Central memory CD8-positive, alpha-beta T cell (primary cell): ENCODE measurements around the gene LMAN1.

Source experiments
- ATAC-seq: fragments of 150-1000 bp; cut with Tn5 transposase; replicated peaks from 2 replicates; pipeline ENCODE4 v1.10.0; 2022; ENCODE audit warnings: mild to moderate bottlenecking, moderate FRiP score, moderate number of reproducible peaks; ENCODE audit not compliant: poor library complexity, severe bottlenecking; ENCODE audit errors: extremely low read depth
- DNase-seq, 2 donors: peaks; one replicate each; pipeline ENCODE4 v3.0.0; 2021; ENCODE audit warnings: low spot score in 2 of 2
- H3K27ac Mint-ChIP-seq: one replicate; pipeline ENCODE4 v1.8.0; 2022; ENCODE audit warnings: low read depth, mild to moderate bottlenecking, moderate library complexity, mixed read lengths
- H3K27me3 Mint-ChIP-seq: one replicate; pipeline ENCODE4 v1.8.0; 2022; ENCODE audit warnings: mixed read lengths
- H3K36me3 Mint-ChIP-seq: one replicate; pipeline ENCODE4 v1.8.0; 2022; ENCODE audit warnings: mild to moderate bottlenecking, moderate library complexity, mixed read lengths; ENCODE audit not compliant: insufficient read depth
- H3K4me1 Mint-ChIP-seq: one replicate; pipeline ENCODE4 v1.8.0; 2022; ENCODE audit warnings: mixed read lengths
- H3K4me3 Mint-ChIP-seq: one replicate; pipeline ENCODE4 v1.8.0; 2022; ENCODE audit warnings: mild to moderate bottlenecking, moderate library complexity, mixed read lengths
- H3K9me3 Mint-ChIP-seq: one replicate; pipeline ENCODE4 v1.8.0; 2022; ENCODE audit warnings: mixed read lengths

LMAN1 gene, protein sequence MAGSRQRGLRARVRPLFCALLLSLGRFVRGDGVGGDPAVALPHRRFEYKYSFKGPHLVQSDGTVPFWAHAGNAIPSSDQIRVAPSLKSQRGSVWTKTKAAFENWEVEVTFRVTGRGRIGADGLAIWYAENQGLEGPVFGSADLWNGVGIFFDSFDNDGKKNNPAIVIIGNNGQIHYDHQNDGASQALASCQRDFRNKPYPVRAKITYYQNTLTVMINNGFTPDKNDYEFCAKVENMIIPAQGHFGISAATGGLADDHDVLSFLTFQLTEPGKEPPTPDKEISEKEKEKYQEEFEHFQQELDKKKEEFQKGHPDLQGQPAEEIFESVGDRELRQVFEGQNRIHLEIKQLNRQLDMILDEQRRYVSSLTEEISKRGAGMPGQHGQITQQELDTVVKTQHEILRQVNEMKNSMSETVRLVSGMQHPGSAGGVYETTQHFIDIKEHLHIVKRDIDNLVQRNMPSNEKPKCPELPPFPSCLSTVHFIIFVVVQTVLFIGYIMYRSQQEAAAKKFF

DNA sequence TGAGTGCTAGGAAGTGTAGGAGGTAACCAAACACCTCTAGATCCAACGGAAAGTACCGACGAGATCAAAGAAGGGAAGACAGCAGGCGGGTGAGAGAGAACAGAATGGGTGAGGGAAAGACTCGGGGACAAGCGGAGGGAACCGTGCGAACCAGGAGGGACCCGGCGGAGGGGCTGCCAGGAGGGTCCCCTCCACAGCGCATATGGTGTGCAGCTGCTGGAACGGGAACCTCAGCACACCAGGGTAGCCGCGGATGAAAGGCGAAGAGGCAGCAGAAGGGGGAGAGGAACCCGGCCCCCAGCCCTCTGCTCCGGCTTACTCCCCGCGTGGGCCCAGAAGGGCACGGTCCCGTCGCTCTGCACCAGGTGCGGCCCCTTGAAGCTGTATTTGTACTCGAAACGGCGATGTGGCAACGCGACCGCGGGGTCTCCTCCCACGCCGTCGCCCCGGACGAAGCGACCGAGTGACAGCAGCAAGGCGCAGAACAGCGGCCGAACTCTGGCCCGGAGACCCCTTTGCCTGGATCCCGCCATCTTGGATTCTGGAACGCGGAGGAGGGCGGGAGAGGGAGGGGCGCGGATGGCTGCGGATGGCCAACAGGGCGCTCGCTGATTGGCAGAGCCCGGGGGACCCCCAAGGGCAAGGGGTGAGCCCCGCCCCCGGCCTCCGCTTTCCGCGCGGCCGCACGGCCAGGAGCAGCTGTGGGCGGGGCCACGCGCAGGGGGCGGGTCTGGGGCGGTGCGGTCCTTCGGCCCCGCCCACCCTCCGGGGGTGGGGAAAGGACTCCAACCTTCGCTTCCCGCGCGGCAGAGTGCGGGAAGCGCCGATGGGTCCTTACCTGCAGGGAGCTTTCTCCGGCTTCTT, at the start of gene LMAN1:
LMAN1 (minus strand) TSS at position 554 of the 864 bp plus-strand sequence; CDS start at position 533, 21 bp downstream.
- Mint-ChIP-seq H3K4me1 (peaks cover 23% of the 10 kb centered on the region), H3K27ac (peak within 1 kb of the TSS; percentile 88), H3K9me3 (no peaks in the 10 kb centered on the region), H3K4me3 (peak within 1 kb of the TSS; percentile 85), H3K36me3 (peaks cover 4% of the 10 kb centered on the region), H3K27me3 (no peaks in the 10 kb centered on the region)
- ATAC-seq (peak; percentile 80), DNase-seq (peak; percentile 67 to 77)

DNA sequence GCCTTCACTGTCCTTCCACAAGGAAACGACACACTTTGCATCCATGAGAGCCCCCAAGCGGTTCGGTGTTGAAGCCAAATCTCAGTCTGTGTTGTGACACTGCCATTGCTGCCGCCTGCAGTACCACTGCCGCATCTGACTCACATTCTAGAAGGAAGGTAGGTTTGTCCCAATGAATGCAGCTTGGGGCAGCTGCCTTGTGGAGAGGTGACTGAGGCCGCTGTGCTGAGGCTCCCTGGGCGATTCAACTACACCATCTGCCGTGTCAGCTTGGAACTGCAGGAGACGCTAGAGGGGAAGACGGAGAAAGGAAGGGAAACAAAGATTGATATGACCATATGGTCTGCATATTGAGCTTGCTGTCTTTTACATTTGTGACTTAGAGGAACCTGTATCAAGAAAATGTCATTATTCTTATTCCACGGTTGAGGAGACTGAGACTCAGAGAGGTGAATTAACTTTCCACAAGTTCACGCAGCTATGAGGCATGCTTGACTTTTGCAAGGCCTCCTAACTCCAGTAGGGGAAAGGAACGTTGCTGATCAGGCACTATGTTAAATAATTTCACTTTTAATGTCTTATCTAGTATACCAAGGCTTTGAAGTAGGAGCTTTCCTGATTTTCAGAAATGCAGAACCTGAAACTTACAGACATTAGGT, 43.5 kb upstream of the LMAN1 start:
- ATAC-seq: peak; percentile 72

DNA sequence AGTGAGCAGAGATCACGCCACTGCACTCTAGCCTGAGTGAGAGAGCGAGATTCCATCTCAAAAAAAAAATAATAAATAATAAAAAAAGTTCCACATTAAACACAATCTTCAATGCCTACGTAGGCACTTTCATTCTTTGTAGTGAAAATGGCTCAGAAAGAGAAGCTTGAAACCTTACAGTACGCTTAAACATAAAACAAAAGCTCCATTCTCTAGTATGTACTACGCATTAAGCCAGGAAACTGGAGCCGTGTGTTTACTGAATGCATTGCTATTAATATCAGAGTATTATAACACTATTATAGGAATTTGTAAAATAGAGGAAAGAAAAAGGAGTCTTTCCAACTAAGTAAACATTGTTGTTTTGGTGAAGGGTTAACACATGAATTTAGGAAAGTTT, 41.3 kb upstream of the LMAN1 start:
- no peak overlapping the region for H3K4me3 Mint-ChIP-seq
- peaks cover 6% of the 10 kb centered on the region for H3K4me1 Mint-ChIP-seq
- ATAC-seq: no peak
- H3K27me3 Mint-ChIP-seq: peaks cover 13% of the 10 kb centered on the region
- H3K9me3 Mint-ChIP-seq: no peaks in the 10 kb centered on the region
- DNase-seq: no peak
- no peak overlapping the region for H3K27ac Mint-ChIP-seq
- H3K36me3 Mint-ChIP-seq: no peaks in the 10 kb centered on the region

More for the DNA sequence above, 43.5 kb upstream of the LMAN1 start:
- H3K27me3 Mint-ChIP-seq: no peaks in the 10 kb centered on the region
- H3K27ac Mint-ChIP-seq: no peak overlapping the region
- H3K4me1 Mint-ChIP-seq: no peaks in the 10 kb centered on the region
- DNase-seq: peak; percentile 28 to 43
- no peak overlapping the region for H3K4me3 Mint-ChIP-seq
- no peaks in the 10 kb centered on the region for H3K9me3 Mint-ChIP-seq
- H3K36me3 Mint-ChIP-seq: no peaks in the 10 kb centered on the region

DNA sequence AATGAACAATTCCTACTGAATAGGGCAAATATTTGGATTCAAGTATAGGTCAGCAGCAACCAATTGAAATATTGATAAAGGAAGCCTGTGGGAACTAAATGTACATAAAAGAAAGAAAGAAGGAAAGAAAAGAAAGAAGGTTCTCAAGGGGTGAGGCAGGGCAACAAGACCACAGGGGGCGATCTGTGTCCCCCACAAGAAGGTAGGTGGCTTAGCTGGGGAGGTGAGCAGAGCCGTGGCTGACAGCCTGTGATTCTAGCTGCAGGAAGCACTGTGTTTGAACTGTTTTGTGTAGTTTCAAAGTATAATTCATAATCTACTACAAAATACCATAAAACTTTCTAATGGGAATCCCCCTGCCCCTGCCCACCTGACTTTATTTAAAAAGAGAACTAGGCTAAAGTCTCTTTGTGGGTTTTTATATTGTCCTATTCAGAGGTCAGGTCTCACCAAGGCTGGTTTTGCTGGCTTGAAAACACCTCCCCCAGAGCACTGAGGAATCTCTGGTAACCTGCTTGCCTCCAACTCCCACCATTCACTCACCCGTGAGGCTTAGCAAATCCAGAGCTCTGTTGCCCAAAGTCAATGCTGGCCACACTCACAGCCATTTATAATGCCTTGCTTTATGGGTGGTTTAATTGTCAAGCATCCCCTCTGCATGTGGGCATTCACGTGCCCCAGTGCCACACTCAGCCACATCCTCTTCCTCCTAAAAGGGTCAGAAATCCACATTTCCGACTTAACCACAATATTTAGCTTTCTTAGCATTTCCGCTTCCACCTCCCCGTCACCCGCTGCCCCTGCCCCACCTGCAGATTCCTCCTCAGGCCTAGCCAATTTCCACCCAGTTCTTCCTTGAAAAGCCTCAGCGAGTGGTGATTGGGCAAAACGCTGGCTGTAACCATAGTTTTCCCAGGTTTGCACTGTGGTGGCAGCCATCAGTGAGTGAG, 36.4 kb upstream of the LMAN1 start:
- Mint-ChIP-seq H3K4me1 (peaks cover 6% of the 10 kb centered on the region), H3K36me3 (peaks cover 1% of the 10 kb centered on the region), H3K27me3 (peaks cover 42% of the 10 kb centered on the region), H3K27ac (no peak overlapping the region), H3K4me3 (no peak overlapping the region), H3K9me3 (no peaks in the 10 kb centered on the region)
- DNase-seq: no peak
- no peak for ATAC-seq

DNA sequence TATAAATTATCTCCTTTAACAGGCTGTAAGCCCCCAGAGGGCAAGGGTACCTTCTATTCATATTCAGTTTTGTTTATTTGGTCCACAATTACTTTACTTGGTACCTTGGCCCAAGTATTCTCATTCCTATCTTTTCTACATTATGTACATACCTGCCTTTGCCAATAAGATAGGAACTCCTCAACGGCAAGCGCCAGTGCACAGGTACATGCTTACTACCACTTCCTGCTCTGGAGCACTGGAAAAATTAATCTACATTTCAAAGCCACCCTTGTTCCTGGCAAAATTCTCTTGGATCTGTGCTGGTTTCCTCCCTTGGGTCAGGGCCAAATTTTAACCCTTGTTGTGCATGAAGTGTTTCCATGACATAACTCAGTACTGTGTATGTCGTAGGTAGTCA, 34.3 kb upstream of the LMAN1 start:
- H3K4me3 Mint-ChIP-seq: no peak overlapping the region
- no peaks in the 10 kb centered on the region for H3K9me3 Mint-ChIP-seq
- H3K36me3 Mint-ChIP-seq: peaks cover 1% of the 10 kb centered on the region
- H3K27me3 Mint-ChIP-seq: peaks cover 42% of the 10 kb centered on the region
- DNase-seq (no peak), ATAC-seq (no peak)
- peaks cover 6% of the 10 kb centered on the region for H3K4me1 Mint-ChIP-seq
- no peak overlapping the region for H3K27ac Mint-ChIP-seq

DNA sequence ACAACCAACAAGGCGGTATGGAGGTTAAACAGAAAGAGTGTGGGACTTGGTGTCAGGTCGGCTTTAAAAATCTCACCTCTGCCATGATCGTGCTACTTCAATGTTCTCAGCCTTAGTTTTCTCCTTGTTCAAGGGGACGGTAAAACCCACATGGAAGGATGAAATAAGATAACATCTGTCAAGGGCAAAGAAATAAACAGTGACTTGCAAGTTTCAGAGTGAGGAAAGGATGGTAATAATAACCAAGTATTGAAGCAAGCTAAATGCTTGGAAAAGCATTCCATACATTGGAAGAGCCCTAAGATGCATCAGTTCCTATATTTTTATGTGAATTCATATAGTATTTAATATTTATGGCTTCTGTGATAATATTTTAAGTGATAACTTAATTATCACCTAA, 29.8 kb upstream of the LMAN1 start:
- no peak for DNase-seq
- peaks cover 22% of the 10 kb centered on the region for H3K27me3 Mint-ChIP-seq

DNA sequence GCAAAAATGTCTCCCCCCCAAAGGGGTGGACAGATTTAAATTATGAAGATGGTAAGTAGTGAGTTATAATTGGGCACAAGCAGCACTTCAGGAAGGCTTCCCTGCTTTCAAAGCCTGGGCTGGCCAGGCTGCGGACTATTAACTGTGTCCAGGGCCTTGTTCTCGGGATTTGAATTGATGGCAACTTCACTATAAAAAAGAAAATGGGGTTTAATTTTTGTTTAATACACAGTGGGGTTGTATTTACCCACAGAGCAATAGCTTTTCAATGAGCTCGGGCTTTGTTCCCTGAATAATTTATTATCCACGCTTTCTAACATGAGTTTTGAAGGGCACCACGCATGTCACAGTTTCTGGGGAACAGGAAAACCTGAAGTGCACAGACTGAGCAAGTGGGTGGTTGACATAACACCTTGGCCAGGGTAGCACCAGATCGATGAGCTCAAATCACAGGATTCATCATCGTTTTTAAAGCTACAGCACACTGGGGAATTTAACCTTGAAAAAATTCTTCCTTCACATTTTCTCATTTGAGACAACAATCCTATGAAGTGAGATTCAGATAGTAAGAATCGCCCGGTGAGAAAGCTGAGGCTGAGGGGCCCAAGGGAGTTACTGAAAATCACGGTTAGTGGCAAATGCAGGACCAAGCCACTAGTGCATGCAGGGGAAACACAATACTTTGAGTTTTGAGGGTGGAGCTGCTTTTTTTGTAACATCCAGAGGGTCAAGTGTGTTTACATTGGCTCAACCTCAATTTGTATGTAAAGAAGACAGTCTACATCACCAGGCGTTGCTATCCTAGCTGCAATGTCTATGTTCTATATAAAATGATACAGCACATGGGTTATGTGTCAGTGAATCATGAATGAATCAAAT, 28.9 kb upstream of the LMAN1 start:
- no peak overlapping the region for H3K4me3 Mint-ChIP-seq
- H3K4me1 Mint-ChIP-seq: no peaks in the 10 kb centered on the region
- H3K9me3 Mint-ChIP-seq: no peaks in the 10 kb centered on the region
- DNase-seq (no peak), ATAC-seq (no peak)
- H3K27ac Mint-ChIP-seq: no peak overlapping the region
- H3K36me3 Mint-ChIP-seq: peaks cover 1% of the 10 kb centered on the region
- H3K27me3 Mint-ChIP-seq: peaks cover 17% of the 10 kb centered on the region

More for the DNA sequence above, 29.8 kb upstream of the LMAN1 start:
- H3K9me3 Mint-ChIP-seq: no peaks in the 10 kb centered on the region
- no peak overlapping the region for H3K27ac Mint-ChIP-seq
- H3K4me3 Mint-ChIP-seq: no peak overlapping the region
- H3K36me3 Mint-ChIP-seq: peaks cover 1% of the 10 kb centered on the region
- ATAC-seq: no peak
- no peaks in the 10 kb centered on the region for H3K4me1 Mint-ChIP-seq

DNA sequence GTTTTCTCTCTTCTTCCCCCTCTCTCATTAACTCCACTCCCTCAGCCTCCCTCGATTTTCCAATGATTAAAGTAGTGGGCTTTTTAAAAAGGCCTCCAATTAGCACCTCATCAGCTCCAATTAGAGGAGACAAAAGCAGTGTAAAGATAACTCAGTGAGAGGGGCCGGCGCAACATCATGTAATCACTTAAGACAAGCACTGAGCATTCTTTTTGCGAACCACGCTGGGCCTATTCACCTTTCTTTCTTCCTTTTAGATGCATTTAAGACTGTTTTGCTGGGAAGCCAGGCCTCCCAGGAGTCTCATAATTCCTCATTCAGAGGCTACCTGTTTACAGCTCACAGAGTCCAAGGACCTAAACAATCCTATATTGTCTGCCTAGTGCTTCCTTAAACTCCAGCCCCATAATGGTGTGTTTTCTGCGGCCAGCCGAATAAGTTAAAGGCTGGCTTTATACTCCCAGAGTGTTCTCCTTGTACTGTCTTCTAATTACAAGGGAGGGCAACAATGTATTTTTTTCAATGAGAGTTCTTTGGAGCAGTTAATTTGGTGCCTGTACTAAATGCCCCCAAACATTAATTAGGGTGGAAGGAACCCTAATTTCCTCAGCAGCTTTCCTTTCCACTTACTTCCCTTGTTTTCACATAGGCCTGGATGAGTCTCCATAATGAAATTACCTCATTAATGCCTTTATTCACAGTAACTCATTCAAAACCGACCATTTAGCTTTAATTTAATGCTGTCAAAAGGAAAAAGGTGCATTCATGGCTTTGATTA, 28.0 kb upstream of the LMAN1 start:
- H3K4me1 Mint-ChIP-seq: no peaks in the 10 kb centered on the region
- DNase-seq (no peak), ATAC-seq (no peak)
- no peak overlapping the region for H3K27ac Mint-ChIP-seq
- H3K9me3 Mint-ChIP-seq: no peaks in the 10 kb centered on the region
- peaks cover 1% of the 10 kb centered on the region for H3K36me3 Mint-ChIP-seq
- peaks cover 11% of the 10 kb centered on the region for H3K27me3 Mint-ChIP-seq
- no peak overlapping the region for H3K4me3 Mint-ChIP-seq

DNA sequence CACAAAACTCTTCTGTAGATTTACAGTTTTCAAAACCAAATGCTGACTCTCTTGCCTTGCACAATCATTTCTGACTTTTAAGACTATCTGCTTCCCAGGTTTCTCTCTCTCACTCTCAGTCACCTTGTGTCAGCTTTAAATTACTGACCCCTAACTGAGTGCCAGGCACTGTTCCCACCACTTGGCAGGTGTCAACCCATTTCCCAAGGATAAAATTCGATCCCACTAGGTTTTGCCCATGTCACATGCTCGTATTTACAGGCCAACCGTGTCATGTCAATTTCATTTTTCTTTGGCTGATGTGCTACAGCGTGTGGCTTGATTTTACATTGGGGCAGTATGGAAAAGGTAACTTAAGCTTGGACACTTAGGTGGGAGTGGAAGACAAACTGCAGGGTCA, 26.1 kb upstream of the LMAN1 start:
- Mint-ChIP-seq H3K27ac (no peak overlapping the region), H3K27me3 (peaks cover 14% of the 10 kb centered on the region), H3K4me1 (no peaks in the 10 kb centered on the region), H3K4me3 (no peak overlapping the region), H3K36me3 (no peaks in the 10 kb centered on the region), H3K9me3 (no peaks in the 10 kb centered on the region)
- no peak for ATAC-seq
- DNase-seq: no peak

DNA sequence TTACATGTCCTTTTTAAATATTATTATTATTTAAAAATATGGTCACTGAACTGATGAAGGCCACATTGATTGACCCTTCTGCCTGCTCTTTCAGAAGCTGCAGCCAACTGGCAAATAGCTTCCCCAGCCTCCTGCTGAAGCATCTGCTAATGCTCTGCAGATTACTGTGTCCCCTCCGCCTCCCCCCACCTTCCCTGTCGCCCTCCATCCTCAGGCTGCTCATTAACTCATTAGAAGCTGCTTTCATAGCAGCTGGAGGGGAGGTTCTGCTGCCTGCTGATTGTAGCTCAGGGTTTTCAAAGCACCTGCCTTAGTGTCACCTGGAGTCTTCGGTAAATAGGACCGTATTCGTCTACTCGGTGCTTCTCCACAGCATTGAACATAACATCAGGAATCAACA, 24.8 kb upstream of the LMAN1 start:
- Mint-ChIP-seq H3K4me3 (no peak overlapping the region), H3K27ac (no peak overlapping the region), H3K4me1 (no peaks in the 10 kb centered on the region), H3K36me3 (no peaks in the 10 kb centered on the region), H3K27me3 (peaks cover 27% of the 10 kb centered on the region), H3K9me3 (no peaks in the 10 kb centered on the region)
- no peak for DNase-seq
- no peak for ATAC-seq
